SIG-M5 (cell line): ENCODE results near the gene PSMC5.
"Not testable (repeated sequence)": the region's sequence is repeated elsewhere in the genome, so short reads cannot be mapped to it uniquely, and the experiment has no call there.

Source experiments
- DNase-seq: peaks from one replicate; lab custom pipeline; 2025; lab: John Stamatoyannopoulos, UW

The PSMC5 gene

DNA sequence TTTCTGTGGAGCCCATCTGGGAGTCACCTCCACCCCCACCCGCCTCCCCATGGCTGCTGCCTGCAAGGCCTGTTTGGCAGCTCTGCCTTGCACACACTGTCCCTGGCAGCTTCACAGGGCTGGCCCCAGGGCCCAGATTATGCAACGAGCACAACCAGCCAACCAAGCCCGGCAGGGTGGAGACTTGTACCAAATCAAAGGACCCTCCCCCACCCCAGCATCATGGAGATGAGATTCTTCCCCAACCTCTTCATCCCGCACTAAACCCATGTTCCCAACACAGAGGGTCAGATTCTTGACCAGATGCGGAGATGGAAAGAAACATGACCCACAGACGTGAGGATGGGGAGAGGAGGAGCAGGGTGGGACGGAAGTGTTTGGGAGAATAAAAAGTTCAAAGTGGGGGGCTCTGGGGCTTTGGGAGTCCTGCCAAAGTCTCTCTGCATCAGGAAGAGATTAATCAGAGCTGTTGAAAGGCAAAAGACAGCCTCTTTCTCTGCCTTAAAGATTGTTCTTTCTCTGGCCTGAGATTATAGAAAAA, 11.5 kb downstream of the PSMC5 start:
- DNase-seq = no peak

GRCh38 chr17:63840591-63841349, 13.5 kb downstream of the PSMC5 start:
- DNase-seq = no peak

DNA sequence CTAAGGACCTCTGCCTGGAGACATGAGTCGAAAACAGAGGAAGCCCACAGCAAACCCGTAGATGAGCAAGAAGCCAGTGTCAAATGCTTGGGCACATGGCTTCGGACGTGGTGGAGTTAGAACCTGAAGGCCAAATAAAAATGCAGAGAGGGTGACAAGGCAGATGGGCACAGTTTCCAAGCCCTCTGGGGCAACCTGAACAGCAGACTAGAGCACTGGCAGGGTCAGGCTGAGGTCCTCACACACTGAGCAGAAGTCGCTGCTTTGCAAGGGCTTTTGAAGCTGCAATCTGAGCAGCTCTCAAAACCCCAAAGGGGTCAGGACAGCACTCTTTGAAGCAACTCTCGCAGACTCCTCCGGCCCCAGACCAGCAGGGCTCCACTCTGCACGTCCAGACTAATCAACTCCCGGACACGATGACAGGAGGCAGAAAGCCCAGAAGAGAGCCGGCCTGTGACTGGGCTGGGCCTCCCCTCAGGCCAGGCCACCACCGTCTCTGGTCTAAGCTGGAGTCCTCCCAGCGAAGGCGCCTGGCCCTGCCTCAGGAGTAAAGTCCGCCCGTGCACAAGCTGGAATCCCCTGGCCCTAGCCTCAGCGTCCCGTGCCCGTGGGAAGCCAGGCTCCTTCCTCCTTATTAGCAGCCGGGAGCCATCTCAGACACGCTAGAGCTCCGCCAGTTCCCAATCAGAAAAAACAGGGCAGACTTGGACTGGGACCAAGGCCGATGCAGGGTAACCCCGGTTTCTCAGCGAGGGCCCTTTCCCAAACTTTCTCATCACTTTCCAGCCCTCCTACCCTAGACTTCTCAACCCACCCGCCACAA, 14.3 kb downstream of the PSMC5 start:
- no peak for DNase-seq

DNA sequence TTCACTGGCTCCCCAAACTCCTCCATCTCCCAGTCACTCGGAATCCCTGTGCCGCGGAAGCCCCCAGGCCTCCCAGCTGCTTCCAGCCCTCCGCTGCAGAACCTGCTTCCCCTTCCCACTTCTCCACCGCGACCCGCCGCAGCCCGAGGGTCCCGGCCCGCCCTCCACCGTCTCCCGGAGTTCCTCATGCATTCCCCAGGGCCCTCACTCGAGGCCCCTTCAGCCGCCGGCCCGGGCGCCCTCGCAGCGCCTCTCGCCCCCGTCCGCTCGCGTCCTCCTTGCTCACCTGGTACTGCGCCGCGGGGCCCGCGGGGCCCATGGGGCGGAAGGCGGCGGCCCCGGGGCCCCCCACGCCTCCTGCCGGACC, 14.9 kb downstream of the PSMC5 start:
- no peak for DNase-seq

- DNase-seq = peak; percentile 84
Measured at GRCh38 chr17:63842540-63843386, 15.5 kb downstream of the PSMC5 start, which contains the start of gene SMARCD2. Gene SMARCD2, minus strand, starts transcription at chr17:63842685. Its CDS starts 11 bp downstream, at chr17:63842674.

DNA sequence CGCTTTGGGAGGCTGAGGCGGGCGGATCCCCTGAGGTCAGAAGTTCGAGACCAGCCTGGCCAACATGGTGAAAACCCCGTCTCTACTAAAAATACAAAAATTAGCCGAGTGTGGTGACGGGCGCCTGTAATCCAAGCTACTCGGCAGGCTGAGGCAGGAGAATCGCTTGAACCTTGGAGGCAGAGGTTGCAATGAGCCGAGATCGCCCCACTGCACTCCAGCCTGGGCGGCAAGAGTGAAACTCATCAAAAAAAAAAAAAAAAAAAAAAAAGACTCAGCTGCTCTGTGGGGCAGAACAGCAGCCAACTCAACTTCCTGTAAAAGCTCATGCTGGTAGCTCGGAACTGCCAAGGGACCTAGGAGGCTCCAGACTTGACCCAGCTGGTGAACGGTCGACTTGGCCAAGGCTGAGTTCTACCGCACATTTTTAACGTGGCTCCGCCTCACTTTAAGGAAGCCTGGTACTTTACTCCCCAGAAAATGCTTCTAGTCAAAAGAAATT, 16.2 kb downstream of the PSMC5 start:
- peak; percentile 35 for DNase-seq

GRCh38 chr17:63843910-63844677, 16.9 kb downstream of the PSMC5 start:
- DNase-seq = no peak

DNA sequence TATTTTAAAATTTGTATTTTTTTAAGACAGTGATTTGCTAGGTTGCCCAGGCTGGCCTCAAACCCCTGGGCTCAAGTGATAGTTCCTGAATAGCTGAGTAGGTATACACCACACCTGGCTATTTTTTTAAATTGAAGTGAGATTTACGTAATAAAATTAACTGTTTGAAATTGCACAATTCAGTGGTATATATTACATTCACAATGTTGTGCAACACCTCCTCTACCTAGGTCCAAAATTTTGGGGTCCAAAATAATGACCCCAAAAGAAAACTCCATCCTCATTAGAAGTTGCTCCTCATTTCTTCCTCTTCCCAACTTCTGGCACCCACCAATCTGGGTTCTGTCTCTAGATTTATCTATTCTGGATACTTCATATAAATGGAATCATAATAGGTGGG, 18.3 kb downstream of the PSMC5 start:
- DNase-seq = no peak

DNA sequence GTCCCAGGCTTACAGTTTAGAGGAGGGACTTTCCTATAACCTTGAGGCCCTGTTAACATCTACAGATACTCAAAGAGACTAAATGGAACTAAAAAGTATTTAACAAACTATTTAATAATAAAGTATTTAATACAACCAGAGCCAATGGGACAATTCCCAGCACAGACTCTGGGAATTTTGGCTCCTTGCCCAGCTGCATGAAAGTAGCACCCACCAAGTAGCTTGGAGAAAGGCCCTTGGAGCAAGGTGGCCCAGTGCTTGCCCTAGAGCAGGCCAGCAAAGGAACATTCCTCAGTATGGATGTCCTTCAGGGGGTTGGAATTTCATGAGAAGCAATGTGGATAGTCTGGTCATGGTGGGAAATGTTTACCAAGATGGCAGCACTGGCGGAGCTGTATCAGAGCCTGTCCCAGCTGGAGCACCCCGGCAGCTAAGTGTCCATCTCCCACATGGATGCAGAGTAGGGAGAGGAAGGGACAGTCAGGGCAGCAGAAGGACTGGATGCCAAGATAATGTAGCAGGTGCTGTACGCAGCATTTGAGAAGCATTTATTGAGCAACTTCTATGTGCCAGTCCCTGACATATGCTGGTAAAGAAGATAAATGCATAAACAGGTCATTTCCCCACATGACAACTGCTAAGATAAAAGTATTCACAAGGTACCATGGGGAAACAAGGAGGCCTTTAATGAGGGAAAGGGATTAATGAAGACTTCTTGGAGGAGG, 20.5 kb downstream of the PSMC5 start:
- DNase-seq = no peak

- peak; percentile 42 for DNase-seq
Measured at GRCh38 chr17:63848834-63849689, 21.8 kb downstream of the PSMC5 start.

DNA sequence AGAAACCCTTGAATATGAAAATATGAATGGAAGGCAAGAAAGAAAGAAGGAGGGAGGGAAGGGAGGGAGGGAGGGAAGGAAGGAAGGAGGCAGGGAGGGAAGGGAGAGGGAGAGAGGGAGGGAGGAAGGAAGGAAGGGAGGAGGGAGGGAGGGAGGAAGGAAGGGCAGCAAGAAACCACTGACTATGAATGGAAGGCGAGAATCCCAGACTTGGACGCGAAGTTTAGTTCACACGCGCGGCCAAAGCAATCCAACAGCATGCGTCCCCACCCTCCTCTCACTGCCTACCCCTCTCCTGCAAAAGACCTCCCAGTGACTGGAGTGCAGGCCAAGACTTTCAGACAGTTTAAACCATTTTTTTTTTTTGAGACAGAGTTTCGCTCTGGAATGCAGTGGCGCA, 23.2 kb downstream of the PSMC5 start:
- no peak for DNase-seq

GRCh38 chr17:63853260-63853659, 26.0 kb downstream of the PSMC5 start:
- no peak for DNase-seq

- no peak for DNase-seq
Measured at GRCh38 chr17:63854709-63855108, 27.5 kb downstream of the PSMC5 start.

- no peak for DNase-seq
Measured at GRCh38 chr17:63855185-63855584, 28.0 kb downstream of the PSMC5 start.

DNA sequence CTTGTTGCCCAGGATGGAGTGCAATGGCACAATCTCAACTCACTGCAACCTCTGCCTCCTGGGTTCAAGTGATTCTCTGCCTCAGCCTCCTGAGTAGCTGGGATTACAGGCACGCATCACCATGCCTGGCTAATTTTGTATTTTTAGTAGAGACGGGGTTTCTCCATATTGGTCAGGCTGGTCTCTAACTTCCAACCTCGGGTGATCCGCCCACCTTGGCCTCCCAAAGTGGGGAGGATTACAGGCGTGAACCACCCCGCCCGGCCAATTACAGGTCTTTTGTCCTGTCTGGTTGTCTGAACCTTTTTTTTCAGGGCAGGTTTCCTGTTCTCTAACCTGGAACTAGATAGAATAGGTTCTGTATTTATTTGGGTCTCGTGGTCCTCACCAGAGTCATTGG, 29.2 kb downstream of the PSMC5 start:
- DNase-seq = not testable (repeated sequence)

GRCh38 chr17:63859257-63859656, 32.0 kb downstream of the PSMC5 start:
- DNase-seq = no peak

DNA sequence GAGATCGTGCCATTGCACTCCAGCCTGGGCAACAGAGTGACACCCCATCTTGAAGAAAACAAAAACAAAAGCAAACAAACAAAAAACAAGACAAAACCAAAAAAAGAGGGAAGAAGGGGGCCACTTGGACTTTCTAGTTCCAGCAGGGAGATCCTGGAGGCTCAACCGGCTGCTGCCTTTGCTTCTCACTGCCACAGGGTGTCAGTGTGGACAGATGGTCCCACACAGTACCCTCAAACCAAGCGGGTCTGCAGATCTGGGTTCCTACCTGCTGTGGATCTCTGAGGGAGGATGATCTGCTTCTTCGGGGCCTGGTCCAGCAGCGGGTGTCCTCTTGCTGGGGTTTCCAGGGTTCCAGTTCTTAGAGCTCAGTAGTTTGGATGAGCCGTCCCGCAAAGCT, 39.4 kb downstream of the PSMC5 start:
- not testable (repeated sequence) for DNase-seq

DNA sequence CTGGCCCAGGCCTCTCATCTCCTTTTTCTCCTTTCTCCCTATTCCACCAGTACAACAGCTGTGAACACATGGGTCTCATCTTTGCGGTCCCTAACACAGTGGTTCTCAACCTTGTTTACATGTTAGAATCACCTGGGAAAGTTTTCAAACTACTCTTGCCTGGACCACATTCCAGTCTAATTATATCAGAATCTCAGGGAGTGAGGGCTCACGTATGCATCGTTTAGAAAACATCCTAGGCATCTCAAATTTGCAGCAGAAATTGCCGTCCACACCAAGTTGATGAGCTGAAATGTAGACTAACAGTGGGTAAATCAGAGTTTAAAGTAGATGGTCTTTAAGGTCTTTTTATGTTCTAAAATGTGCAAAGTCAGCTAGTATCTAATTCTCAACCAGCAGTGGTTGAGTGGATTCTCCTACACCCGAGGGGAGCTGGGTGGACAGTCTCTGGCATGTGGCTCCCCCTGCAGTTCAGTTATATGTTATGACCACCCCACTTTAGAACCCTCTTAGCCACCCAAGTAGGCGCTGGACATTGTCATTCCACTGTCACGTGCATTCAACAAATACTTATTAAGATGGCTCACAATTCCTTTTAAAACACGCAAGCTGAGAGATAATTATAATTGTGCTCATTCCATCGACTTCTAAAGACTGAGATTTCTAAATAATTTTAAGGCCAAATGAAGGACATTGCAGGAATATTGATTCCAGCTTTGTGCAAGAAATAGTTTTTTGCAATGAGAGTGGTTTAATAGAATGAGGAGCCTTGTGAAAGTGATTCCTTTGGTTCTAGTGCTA, 42.5 kb downstream of the PSMC5 start:
- not testable (repeated sequence) for DNase-seq

DNA sequence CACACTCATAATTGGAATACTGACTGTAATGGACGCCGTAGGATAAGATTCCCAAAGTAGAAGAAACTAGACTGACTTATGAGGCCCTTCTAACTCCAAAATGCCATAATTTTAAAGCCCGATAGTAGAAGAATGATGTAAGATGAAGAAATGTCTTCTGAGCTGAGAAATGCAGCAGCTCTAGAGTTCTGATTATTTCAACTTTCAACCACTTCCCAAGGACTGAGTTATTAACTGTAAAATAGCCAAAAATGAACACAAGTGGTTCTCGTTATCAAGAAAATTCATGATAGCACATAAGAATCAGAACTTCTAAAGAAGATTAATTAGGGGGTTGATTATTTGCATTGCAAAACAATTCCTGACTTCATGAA, 43.0 kb downstream of the PSMC5 start:
- DNase-seq = not testable (repeated sequence)
